GM19240 (cell line): Measurements from ENCODE around the gene KIAA1958.
"Not testable (repeated sequence)": the region's sequence is repeated elsewhere in the genome, so short reads cannot be mapped to it uniquely, and the experiment has no call there.

ENCODE experiments used
- DNase-seq: peaks from one replicate; pipeline ENCODE4 v3.0.0; 2011; ENCODE audit warnings: low spot score; ENCODE audit not compliant: insufficient read length

The KIAA1958 gene

DNA sequence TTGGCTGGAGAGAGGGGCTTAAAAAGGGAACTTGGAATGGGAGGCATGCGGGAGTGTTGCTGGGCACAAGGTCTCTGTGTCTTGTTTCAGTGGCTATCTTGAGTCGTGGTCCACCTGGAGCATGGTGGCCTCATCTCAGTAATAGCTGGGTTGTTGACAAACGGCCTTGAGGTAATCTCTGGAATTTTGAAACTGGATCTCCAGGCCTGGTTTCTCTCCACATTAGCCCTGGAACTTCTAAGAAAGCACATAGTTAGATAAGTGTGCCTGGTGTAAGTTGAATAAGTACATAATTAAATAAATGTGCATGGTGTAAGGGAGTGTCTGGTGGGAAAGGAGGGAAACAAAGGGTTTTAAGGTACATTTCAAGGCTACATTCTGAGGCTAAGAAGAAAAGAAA lies 169.0 kb downstream of the KIAA1958 start:
- DNase-seq, result no peak

DNA sequence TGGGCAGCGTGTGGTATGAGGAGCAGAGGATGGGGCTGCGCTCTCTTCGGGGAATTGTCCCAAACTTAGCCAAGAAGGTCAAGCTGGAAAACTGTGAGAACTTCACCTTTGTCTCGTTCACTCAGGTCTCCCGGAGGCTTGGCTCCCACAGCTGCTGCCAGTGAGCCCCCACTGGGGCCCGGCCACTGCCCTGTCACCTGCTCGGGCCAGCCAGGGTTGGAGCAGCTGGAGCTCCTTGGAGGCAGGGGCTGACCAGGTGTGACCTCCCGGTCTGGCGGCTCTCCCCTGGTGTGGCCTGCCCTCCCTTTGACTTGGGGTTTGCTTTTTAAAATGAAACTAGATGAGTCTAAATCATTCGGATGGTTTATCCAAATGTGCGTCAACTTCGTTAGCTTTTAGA lies 173.3 kb downstream of the KIAA1958 start:
- no peak for DNase-seq

DNA sequence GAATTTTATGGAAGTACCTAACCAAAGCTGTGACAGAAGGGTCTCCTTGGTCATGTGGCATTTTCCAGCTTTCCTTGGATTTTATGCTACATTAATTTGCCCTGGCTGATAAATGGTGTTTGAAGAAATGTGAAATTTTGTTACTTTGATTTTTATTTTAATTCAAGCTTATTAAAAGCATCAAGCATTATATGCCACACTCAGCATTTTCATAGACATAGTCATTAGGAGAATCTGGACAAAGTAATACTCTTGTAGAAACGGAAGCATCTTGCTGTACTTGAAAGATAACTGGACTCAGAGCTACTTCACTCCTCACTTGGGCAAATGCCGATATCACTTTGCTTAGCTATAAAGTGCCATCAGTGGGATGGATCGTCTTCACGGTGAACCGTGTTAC lies 177.1 kb downstream of the KIAA1958 start:
- DNase-seq, result no peak

DNA sequence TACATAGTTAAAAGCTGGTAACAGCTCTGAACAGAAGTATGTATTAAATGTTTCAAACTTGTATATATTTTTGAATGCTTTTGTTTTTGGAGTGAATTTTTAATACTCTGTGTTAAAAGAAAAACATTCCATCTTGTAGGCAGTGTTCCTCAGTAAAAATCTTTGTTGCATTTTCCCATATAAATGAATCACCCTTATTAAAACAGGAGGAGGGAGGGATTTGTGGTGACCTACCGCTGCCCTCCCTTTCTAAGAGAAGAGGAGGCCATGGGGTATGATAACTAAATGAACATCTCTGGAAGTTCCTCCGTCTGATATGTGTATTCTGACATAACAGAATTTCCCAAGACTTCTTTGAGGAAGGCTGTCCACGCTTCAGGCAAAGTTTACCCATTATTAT lies 177.9 kb downstream of the KIAA1958 start:
- DNase-seq, result no peak

DNA sequence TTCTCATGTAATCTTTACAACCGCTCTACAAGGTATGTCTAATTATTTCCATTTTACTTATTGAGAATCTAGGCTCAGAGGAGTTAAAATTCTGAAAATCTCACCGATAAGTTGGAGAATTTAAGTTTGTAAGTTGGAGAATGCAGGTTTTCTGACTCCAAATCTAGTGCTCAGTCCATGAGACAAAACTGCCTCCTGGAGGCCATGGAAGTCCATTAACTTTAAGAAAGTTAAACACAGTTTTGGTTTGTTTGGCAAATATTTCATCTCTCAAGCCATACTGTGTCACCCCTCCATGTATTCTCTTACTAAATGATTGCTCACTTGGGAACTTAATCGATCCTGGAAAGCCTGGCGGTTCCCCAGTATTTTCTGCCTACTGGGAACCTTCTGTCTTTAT lies 178.7 kb downstream of the KIAA1958 start:
- DNase-seq, result no peak

DNA sequence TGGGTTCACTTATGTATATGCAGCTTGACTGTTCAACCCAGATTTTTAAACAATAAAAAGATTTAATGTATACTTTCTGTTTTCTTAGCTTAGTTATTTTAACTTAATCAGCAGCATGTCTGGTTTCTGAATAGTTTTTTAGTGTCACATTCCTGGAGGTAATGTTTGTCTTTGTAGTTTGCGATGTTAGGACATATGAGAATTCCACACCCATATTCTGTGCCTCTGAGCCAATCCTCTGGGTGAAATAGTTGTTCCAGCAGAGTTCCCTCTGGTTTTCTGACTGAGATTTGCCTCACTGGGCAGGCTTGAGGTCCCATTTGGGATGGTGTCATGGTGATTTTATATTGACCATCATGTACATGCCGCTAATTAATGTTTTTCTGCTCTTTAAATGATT lies 182.7 kb downstream of the KIAA1958 start:
- no peak for DNase-seq

DNA sequence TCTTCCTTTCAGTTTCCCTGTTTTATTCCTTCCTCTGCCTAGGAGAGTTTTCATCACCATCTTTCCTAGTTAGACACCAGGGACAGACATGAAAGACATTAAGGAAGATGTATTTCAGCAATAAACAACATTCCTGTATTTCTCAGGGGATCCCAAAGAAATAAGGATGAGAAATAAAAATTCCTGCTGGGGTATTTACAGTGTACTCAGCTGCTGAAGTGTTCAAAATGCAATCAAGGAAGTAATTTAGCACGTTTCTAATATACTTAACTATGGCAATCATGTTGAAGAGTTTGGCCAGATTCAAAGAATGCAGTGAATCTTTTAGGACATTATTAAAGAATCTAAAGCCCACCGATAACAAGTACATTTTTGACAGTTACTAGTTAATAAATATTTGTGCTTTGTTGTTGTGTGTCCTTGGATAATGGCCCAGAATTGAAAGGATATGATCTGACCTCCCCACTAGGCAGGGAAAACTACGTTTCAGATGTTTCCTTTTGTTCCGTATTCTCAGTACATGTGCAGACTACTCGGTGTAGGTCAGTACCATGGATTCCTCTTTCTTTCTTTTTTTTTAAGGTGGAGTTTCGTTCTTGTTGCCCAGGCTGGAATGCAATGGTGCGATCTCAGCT lies 184.5 kb downstream of the KIAA1958 start:
- no peak for DNase-seq

DNA sequence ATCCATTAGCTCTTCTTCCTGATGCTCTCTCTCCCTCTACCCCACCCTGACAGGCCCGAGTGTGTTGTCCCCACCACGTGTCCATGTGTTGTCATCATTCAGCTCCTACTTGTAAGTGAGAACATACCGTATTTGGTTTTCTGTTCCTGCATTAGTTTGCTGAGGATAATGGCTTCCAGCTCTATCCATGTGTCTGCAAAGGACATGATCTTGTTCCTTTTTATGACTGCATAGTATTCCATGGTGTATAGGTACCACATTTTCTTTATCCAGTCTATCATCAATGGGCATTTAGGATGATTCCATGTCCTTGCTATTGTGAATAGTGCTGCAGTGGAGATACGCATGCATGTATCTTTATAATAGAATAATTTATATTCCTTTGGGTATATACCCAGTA lies 186.6 kb downstream of the KIAA1958 start:
- DNase-seq, result not testable (repeated sequence)

DNA sequence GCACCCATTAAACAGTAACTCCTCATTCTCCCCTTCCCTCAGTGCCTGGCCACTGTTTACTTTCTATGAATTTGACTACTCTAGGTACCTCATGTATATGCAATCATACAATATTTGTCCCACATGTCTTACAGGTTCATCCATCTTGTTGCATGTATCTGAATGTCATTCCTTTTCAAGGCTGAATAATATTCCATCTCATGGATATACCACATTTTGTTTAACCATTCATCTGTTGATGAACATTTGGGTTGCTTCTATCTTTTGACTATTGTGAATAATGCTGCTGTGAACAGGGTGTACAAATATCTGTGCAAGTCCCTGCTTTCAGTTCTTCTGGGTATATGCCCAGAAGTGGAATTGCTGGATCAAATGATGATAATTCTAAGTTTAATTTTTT lies 190.4 kb downstream of the KIAA1958 start:
- DNase-seq, result no peak

DNA sequence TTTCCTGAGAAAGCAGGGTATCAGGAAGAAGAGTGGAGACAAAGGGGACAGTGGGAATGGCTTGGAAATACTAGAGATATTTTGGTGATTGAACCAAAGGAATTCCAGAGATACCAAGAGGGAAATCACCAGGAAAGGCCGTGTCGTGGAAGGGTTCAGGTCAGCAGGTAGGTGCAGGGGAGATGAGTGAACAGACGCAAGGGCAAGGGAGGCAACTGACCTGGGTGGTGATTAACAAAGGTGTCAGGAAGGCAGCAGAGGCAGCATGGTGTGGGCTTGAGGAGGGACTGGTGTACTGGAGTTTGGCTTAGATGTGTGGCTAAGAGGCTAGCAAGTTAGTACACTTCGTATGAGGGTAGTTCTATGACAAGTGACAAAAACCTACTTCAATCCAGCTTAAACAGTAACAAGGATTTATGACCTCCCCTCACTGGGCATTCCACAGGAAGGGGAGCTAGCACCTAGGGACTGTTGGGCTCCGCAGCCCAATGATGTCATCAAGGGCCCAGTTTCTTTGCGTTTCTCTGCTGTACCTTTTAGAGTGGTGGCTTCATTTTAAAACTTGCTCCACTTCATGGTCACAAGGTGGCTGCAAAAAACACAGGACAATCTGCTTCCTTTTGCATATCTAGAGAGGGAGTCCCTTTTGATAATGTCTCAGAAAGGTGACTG lies 194.2 kb downstream of the KIAA1958 start:
- DNase-seq, result no peak

DNA sequence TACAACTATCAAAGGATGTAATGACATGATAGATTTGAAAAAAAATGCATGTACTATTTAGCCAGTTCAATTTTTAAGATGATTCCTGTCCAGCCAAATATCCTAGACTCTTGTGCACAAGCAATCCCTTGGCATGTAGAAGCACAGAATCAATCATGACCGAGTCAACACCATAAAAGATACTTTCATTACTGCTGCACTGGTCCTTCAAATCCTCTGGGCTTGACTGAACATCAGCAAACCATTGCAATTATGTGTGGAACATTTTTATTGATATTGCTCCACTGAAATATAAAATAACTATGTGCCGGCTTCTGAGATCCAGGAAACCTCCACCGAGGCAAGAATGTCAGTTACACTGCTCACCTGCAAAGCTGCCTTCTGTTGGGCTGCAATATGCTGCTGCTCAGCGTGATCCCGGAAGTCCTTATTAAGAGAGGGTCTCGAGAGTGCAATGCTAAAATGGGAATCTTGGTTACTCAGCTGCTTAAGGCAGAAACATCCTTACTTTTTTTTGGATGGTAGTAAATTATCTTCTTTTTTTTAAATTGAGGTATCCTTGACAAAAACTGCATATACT lies 202.6 kb downstream of the KIAA1958 start:
- no peak for DNase-seq

DNA sequence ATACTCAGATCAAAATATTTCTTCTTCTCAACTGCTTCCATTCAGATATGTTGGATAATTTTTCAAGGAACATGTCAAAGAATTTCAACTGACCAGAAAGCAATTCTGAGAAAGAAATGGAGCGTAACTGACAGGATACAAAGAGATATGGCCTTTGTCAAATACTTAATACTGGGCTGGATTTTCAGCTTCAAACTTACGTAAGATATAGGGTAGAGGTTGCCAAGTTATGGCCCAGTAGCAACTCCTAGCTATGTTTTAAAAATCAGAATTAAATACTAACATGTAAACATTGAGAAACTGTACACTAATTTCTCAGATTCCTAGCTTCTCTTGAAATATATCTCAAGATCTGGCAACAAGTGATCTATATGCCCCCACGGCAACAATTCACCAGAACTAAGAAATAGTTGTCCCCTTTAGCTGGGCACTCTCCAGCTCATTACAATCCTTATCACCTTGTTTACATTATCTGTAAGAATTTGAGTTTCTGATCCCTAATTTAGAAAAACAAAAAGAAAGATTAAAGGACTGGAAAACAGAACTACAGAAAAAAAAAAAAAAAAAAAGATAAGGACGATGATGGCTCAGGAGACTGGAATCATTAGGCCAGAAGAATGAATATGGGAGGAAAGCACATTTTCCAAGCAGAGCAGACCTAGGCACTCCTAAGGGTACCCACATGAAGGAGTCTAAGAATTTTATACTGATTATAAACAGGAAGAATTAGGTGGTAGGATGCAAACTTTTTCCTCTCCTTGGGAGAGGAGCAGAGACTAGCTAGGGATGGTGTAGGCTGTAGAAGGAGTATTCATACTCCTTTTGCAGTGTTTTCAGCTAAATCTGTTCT lies 208.3 kb downstream of the KIAA1958 start:
- DNase-seq, result no peak

DNA sequence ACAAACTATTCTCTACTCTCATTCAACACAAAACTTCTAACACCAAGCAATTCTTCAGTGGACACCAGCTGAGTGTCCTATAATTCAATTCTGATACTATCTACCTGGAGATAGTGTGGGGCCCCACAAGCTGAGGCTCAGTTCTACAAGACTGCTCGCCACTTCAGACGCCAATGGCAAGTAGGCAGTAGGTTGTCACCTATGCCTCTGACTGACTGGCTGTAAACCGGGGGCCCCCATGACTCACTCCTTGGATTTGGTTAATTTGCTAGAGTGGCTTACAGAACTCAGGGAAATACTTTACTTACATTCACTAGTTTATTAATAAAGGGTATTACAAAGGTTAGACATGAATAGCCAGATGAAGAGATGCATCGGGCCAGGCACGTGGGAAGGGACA lies 209.8 kb downstream of the KIAA1958 start:
- DNase-seq, result no peak

DNA sequence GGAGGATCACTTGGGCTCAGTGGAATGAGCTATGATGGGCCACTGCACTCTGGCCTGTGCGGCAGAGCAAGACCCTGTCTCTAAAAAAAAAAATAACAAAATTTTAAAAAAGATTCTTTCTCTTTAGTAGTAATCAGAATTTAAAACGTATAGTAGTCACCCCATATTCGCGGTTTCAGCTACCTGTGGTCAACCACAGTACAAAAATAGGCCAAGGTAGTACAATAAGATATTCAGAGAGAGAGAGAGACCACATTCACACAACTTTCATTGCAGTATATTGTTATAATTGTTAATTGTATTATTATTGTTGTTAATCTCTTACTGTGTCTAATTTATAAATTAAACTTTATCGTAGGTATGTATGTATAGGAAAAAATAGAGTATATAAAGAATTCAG lies 212.6 kb downstream of the KIAA1958 start:
- DNase-seq, result no peak

DNA sequence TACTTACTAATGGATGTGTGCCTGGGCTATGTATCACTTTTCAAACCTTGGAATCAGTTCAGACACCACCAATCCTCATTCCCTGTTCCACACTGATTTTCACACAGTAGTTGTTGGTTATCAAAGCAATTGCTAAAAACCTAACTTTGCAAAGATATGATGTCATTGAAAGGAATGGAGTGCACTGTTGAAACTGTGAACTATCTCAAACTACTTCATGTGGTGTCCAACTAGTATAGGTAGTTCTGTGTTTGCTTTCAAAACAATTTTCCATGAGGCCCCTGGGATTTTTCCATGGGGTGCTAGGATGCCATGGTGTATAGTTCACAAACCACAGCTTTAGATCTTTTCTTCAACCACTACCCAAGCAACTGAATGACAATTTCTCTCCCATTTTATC lies 213.5 kb downstream of the KIAA1958 start:
- DNase-seq, result no peak

DNA sequence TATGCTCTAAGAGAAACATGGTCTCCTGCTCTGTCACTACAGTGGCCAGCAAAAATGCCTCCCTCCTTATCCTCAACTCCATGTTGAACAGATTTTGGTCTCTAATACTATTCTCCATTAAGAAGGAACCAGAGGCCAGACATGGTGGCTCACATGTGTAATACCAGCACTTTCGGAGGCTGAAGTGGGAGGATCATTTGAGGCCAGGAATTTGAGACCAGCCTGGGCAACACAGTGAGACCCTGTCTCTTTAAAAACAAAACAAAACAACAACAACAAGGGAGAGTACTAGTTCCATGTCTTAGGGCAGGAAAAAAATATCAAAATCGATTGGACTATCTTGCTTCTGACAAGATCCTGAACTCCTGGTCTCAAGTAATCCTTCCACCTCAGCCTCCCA lies 216.7 kb downstream of the KIAA1958 start:
- DNase-seq, result no peak

DNA sequence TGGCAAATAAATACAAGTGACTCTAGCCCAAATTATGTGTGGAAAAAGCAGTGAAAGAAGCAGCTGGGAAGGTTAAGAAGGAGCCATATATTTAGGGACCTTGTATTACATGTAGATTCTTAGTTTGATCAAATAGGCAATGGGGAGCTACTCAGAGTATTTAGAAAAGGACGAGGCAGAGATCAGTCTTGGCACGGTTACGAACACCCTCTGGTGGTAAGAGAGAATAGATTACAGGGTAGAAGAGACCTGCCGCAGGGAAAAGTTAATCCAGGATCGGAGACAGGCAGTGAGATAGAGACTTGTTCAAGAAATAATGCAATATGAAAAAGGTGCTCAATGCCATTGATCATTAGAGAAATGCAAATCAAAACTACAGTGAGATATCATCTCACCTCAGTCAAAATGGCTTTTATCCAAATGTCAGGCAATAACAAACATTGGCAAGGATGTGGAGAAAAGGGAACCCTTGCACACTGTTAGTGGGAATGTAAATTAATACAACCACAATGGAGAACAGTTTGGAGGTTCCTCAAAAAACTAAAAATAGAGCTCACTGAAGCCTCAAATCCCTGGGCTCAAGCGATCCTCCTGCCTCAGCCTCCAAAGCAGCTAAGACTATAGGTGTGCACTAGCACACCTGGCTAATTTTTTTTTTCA lies 219.3 kb downstream of the KIAA1958 start:
- DNase-seq, result no peak

DNA sequence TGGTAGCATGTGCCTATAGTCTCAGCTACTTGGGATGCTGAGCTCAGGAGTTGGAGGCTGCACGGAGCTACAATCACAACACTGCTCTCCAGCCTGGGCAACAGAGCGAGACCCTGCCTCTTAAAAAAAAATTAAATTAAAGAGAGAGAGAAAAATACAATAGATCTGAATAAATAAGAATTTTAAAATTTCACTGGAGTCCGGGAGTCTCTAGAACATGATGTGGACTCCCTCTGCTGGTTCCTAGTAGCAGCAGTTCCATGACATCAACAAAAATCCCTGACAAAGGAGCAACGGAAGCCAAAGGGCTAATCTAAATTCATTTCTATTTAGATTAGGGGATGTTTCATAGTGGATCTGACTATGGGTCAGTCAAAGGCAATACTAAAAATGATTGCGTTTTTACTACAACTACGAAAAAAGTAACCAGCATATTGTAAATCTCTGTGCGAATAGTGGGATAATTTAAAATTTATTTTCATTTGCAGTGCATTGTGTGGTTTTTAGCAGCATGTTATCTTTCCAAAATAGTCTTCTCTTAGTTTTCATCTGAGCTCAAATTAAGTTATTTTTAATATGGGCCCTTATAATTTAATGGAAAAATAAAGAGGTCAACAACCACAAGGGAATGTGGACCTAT lies 224.5 kb downstream of the KIAA1958 start:
- DNase-seq, result no peak

DNA sequence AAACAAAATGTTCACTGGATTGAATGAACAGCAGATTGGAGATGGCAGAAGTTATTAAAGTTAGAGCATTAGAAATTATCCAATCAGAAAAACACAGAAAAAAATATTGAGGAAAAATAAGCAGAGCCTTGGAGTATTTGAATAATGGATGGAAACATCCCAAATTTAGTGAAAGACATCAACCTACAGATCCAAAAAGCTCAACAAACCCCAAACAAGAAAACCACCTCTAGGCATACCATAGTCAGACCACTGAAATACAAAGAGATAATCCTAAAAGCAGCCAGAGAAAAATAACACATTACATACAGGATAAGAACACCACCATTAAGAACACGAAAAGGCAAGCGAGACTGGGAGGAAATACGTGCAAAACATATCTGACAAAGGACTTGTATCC lies 226.1 kb downstream of the KIAA1958 start:
- no peak for DNase-seq

DNA sequence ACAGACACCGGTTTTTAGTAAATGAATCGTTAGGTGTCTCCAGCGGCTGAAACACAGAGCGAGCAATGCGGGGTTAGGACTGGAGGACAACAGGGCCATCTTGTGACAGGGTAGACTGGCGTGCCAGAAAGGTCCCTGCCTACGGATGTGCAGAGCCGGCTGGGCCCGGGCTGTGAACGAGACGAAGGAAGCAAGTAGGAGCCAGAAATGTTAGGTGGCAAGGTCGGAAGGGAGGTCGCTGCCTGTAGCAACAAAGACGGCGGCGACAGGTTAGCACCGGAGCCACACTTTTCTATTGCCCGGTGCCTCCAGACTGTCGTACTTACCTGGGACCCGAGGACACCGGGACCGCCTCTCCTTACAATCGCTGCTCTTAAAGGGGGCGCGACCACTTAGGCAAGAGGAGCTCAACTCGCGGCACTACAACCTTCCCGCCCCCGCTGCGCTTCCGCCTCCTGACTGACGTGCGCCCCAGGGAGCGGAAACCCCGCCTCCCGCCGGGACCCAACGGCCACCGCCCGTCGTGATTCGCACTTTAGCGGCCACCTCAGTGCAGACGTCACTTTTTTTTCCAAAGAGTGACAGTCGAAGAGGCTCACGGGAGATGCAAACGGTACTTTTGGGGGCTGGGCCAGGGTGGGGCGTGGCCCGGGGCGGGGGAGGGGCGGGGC lies 231.2 kb downstream of the KIAA1958 start, which contains the start of gene INIP:
Gene INIP, minus strand, starts transcription at position 457 of the 671 bp plus-strand sequence. CDS start 1,632 bp downstream, outside the sequence.
- DNase-seq, result peak; percentile 86
